ENCODE measurements around the gene AP3D1. TPM values are rescaled to one million over a fixed set of nuclear protein-coding genes. Genes with fewer than 3 reads are reported as not detected.

The AP3D1 gene
- total and polyA plus RNA-seq, 9 of the 15 experiments (the other 6 are each of a cell fraction or from before 2014, with no cell fraction given) = 1.2 to 86.1 (median 35.9) TPM

DNA sequence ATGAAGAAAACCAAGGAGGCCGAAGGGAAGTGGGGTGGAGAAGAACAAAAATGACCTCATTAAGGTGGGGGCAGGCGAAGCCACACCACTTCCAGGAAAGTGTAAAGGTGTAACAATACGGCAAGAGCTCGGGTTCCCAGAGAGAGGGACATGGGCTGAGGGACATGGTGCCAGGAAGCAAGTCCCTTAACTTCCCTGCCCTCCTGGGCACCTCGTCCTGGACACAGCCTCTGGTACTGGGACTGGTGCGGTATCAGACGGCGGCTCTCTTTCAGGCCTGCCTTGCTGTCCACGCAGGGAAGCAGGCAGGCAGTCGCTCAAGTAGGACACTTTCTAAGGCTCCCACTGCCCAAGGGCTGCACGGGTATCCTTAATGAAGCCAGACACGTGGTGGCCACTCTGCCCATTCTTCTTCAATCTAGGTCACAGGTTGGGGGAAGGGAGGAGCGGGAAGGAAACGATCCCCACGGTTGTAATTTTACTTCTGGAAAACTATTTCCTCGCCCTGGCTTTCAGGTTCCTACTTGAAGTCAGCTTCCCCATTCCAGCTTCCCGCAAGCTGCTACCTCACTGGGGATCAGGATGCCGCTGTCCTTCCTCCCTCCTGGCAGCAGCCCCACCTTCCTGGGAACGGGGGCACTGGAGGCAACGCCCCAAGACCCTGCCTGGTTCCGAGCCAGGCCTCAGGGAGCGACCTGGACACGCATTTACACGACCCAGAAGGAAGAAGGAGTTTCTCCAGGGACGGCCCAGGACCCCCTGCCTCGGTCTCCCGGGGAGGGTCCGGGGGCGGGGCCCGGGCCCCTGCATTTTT lies 1.2 kb downstream of the AP3D1 start (continued):
- no peak for TF ChIP-seq ZNF431 (CRISPR knock-in tag; IDR thresholded peaks at IDR 0.05)

DNA sequence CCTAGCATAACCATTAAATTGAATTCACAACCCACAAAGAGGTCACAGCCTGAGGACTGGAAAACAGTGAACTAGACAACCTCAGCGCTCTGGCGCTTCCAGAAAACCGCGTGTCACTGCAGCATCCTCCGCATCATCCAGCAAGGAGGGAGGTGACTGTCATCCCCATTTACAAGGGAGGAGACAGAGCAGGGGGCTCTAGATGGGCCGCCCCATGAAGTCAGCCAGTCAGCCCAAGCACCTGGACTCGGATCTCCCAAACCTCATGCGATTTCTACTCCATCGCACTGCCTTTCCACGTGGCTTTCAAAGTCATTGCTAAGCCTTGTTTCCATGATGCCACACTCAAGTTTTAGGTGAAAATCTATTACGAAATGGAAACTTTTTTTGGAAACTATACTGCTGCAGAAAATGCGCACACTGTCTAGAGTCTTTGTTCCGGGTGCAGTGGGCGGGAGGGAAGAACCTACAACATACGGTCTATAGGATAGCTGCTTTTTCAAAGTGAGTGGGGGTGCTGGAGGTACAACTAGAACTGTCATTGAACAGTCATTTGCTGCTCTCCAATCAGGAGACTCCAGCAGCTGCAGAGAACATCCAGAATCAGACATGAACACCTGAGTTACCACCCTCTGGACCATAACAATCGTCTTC lies 2.8 kb downstream of the AP3D1 start:
- no peak overlapping the region; the same call in 1 of the 3 replicates for H3K27ac ChIP-seq (ENCODE audit: extremely low read depth, low read depth, low read length)
- no TSS peak for BruUV-seq (replicated peaks)
- no peak overlapping the region for H3K4me3 ChIP-seq
- H3K9me1 ChIP-seq (ENCODE audit: control insufficient read depth, insufficient read depth, low read length) = peaks cover 11% of the 10 kb centered on the region
- FAIRE-seq (peak; percentile 70), DNase-seq (ENCODE audit: extremely low read depth in 1 of 4, low spot score in 3 of 4) (no peak), ATAC-seq (no peak)
- TF ChIP-seq, protein P1, sequence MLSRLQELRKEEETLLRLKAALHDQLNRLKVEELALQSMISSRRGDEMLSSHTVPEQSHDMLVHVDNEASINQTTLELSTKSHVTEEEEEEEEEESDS (CRISPR knock-in tag; IDR thresholded peaks at IDR 0.05) = no peak
- TF ChIP-seq, protein P2, sequence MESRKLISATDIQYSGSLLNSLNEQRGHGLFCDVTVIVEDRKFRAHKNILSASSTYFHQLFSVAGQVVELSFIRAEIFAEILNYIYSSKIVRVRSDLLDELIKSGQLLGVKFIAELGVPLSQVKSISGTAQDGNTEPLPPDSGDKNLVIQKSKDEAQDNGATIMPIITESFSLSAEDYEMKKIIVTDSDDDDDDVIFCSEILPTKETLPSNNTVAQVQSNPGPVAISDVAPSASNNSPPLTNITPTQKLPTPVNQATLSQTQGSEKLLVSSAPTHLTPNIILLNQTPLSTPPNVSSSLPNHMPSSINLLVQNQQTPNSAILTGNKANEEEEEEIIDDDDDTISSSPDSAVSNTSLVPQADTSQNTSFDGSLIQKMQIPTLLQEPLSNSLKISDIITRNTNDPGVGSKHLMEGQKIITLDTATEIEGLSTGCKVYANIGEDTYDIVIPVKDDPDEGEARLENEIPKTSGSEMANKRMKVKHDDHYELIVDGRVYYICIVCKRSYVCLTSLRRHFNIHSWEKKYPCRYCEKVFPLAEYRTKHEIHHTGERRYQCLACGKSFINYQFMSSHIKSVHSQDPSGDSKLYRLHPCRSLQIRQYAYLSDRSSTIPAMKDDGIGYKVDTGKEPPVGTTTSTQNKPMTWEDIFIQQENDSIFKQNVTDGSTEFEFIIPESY (CRISPR knock-in tag; IDR thresholded peaks at IDR 0.05) = peak; percentile 94
- TF ChIP-seq CEBPB (tag; IDR thresholded peaks at IDR 0.05) (0 out of 2 replicates have a peak, but pooled peaks have one; percentile 31), KDM1A (IDR thresholded peaks at IDR 0.05) (no peak), ZNF274 (IDR thresholded peaks at IDR 0.05; ENCODE audit: borderline replicate concordance, low read depth, low read length) (no peak)
- TF ChIP-seq, protein P3, sequence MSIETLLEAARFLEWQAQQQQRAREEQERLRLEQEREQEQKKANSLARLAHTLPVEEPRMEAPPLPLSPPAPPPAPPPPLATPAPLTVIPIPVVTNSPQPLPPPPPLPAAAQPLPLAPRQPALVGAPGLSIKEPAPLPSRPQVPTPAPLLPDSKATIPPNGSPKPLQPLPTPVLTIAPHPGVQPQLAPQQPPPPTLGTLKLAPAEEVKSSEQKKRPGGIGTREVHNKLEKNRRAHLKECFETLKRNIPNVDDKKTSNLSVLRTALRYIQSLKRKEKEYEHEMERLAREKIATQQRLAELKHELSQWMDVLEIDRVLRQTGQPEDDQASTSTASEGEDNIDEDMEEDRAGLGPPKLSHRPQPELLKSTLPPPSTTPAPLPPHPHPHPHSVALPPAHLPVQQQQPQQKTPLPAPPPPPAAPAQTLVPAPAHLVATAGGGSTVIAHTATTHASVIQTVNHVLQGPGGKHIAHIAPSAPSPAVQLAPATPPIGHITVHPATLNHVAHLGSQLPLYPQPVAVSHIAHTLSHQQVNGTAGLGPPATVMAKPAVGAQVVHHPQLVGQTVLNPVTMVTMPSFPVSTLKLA (conservative IDR thresholded peaks at IDR 0.05) = 0 out of 4 replicates have a peak, but pooled peaks of 1 of the 2 experiments have one; percentile 23
- TF ChIP-seq, protein P4, sequence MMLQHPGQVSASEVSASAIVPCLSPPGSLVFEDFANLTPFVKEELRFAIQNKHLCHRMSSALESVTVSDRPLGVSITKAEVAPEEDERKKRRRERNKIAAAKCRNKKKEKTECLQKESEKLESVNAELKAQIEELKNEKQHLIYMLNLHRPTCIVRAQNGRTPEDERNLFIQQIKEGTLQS (IDR thresholded peaks at IDR 0.05) = 0 out of 2 replicates have a peak, but pooled peaks have one; percentile 15
- TF ChIP-seq, protein P4 (CRISPR knock-in tag; conservative IDR thresholded peaks at IDR 0.05) = no peak
- no peak overlapping the region for H2AFZ ChIP-seq (ENCODE audit: low read depth, low read length)
- peaks cover 45% of the 10 kb centered on the region for H3K36me3 ChIP-seq (ENCODE audit: control insufficient read depth, insufficient read depth, low read length)
- peak overlapping the region; percentile 41 for H3K4me2 ChIP-seq (ENCODE audit: insufficient read depth, low read length)
- H3K79me2 ChIP-seq (ENCODE audit: control insufficient read depth, insufficient read depth, low read length) = peaks cover 75% of the 10 kb centered on the region
- H4K20me1 ChIP-seq (replicated peaks; ENCODE audit: control insufficient read depth, insufficient read depth, low read length) = peaks cover 24% of the 10 kb centered on the region
- POLR2A ChIA-PET = no interaction called here
- in situ Hi-C loops (cut with MboI) (no loop called here), intact Hi-C loops (cut with micrococcal nuclease) (no loop called here)
- CTCF ChIA-PET (ENCODE audit: low intra/inter-chr PET ratio) = interaction anchor here (0.7 kb wide), 1 partner anchor 20 kb away, joined by 3 read pairs; no protein-coding TSS in a partner anchor
- H3K9me3 ChIP-seq (replicated peaks; ENCODE audit: control insufficient read depth, insufficient read depth, low read depth, low read length) = no peaks in the 10 kb centered on the region
- peaks cover 21 to 41% of the 10 kb centered on the region in 2 experiments; a peak in 4 of 5 replicates for H3K4me1 ChIP-seq (replicated peaks in 1 of 2; ENCODE audit: control insufficient read depth in 2 of 2, insufficient read depth in 2 of 2, low read length in 2 of 2)
- H3K27me3 ChIP-seq (ENCODE audit: control insufficient read depth in 2 of 2, insufficient read depth in 2 of 2, low read length in 2 of 2) = no peaks in the 10 kb centered on the region
- peak overlapping the region; percentile 17 to 79; a peak in 3 of 4 replicates for H3K9ac ChIP-seq (ENCODE audit: insufficient read depth in 1 of 2, low read depth in 2 of 2, low read length in 2 of 2)
- WGBS (ENCODE audit: insufficient coverage, low coverage, missing lambda C conversion rate) = 75% methylated on average over 16 of the region's 16 CpGs
